NCI-H1105 treated with DMSO at 0.1 percent for 48 hours (cell line): ENCODE data around the gene CADPS2.

ENCODE experiments used
- DNase-seq: peaks from one replicate; lab custom pipeline; 2025; lab: John Stamatoyannopoulos, UW

Gene CADPS2

GRCh38 chr7:122364761-122365280, 521.4 kb downstream of the CADPS2 start:
- DNase-seq: no peak

DNA sequence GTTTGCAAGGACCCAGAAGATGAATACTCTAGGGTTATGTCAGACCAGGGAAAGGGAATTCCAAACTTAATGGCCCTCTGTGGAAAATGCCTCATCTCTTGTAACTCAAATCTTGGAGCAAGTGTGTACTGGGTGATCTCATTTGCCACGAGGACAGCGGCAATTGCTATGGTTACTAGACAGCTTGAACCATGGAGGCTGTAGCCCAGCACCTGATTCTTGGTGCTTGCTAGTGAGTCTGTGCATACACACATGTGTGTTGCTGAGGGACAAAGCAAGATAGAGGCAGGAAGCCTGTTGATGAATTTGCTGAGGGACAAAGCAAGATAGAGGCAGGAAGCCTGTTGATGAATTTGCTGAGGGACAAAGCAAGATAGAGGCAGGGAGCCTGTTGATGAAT, 523.1 kb downstream of the CADPS2 start:
- no peak for DNase-seq

- DNase-seq: no peak
Observed at GRCh38 chr7:122362473-122362872, 523.8 kb downstream of the CADPS2 start.

- DNase-seq: no peak
Observed at GRCh38 chr7:122354656-122355055, 531.6 kb downstream of the CADPS2 start.

DNA sequence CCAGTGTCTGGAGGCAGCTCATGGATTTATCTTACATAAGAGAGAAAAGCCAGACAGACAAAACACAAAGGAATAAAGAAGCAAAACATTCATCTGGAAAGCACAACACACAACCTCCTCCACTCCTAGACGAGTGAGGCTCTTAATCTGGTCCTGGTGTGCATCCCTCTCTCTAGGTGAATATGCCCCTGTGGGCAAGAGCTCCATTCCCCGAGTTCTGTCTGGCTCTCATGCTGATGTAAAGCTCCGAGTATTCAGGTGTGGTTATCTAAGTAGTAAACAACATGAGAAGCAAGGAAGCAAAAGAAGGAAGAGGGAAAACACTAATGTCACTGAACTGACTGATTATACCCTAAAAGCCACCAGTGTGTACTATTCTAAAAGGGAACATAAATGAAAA, 533.8 kb downstream of the CADPS2 start:
- DNase-seq: no peak

GRCh38 chr7:122350701-122351100, 535.6 kb downstream of the CADPS2 start:
- no peak for DNase-seq

- no peak for DNase-seq
Observed at GRCh38 chr7:122344303-122344620, 542.0 kb downstream of the CADPS2 start.

- DNase-seq: no peak
Observed at GRCh38 chr7:122343601-122344302, 542.5 kb downstream of the CADPS2 start.

DNA sequence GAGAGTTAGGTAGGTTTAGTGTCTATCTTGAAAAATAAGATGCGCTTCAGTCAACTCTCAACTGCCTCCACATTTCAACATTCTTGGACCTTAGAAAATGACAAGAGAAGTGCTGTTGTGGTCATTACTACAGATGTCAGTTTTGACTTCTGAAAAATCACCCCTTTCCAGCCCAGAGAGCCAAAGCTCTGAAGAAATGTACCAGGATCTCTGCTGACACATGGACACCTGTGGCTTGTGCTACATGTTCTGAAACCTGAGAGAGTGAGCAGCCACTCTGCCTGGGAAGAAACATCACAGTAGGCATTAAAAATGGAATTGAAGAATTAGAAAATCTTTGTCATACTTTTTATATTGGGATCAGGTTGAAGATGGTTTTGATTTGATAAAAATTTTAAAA, 545.8 kb downstream of the CADPS2 start:
- DNase-seq: no peak

DNA sequence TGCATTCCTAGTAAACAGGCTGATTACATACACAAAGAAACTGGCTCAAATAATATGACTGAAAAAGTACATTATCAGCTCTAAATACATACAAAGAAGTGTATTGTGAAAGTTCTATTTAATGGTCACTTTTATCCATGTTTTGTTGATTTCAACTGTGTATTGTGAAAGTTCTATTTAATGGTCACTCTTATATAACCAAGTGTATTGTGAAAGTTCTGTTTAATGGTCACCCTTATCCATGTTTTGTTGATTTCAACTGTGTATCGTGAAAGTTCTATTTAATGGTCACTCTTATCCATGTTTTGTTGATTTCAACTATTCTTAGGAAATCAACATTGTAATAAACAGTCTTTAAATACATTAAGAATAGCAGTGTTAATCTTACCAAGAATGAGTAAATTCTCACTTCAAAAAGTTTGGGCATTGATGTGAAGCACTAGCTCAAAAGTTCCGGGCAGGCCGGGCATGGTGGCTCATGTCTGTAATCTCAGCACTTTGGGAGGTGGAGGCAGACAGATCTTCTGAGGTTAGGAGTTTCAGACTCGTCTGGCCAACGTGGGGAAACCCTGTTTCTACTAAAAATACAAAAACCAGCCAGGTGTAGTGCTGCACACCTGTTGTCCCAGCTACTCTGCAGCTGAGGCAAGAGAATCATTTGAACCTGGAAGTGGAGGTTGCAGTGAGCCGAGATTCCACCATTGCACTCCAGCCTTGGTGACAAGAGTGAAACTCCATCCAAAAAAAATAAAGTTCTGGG, 546.9 kb downstream of the CADPS2 start:
- DNase-seq: no peak

DNA sequence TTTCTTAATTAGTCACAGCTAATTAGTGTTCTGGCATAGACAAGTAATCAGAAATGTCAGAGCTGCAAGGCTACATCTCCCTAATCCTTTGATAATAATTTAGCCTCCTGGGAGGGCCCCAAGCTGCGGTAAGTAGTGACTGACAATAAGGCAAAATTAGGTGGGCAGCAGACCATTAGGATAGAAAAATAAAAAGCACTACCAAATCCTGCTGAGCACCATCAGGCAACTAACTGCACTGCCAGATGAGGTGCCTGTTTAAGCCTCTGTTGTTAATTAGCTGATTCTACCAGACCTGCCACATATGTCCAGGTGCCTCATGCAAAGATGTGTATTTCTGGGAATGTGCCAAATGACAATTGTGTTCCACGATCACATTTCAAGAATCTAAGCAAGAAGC, 549.2 kb downstream of the CADPS2 start:
- DNase-seq: peak; percentile 74

DNA sequence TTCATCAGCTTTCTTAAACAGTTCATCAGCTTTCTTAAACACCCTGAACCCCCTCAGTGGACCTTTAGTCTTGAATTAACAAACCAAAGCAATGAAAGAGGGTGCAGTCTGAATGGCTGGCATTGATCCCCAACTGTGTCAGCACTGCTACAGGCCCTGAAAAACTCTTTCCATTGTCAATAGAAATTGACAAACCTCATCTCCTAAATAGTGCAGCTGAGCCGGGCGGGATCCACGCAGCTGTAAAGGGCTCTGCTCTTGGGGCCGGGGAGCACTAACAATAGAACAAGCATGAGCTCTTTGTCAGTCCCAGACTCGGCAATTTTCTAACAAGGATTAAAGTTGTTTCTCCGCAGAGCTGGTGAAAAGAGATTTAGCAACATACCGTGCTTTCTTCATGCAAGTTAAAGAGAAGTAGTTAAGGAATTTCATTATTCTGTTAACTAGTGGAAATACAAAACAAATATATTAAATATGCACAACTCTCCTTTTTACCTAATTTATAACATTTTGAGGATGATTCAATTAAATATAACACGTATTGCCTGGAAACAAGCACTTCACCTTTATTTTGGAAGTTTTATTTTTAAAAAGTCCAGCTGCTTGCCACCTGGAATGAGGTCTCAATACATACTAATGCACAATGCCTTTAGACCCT, 557.0 kb downstream of the CADPS2 start:
- DNase-seq: no peak

GRCh38 chr7:122327969-122328368, 558.3 kb downstream of the CADPS2 start:
- DNase-seq: no peak

DNA sequence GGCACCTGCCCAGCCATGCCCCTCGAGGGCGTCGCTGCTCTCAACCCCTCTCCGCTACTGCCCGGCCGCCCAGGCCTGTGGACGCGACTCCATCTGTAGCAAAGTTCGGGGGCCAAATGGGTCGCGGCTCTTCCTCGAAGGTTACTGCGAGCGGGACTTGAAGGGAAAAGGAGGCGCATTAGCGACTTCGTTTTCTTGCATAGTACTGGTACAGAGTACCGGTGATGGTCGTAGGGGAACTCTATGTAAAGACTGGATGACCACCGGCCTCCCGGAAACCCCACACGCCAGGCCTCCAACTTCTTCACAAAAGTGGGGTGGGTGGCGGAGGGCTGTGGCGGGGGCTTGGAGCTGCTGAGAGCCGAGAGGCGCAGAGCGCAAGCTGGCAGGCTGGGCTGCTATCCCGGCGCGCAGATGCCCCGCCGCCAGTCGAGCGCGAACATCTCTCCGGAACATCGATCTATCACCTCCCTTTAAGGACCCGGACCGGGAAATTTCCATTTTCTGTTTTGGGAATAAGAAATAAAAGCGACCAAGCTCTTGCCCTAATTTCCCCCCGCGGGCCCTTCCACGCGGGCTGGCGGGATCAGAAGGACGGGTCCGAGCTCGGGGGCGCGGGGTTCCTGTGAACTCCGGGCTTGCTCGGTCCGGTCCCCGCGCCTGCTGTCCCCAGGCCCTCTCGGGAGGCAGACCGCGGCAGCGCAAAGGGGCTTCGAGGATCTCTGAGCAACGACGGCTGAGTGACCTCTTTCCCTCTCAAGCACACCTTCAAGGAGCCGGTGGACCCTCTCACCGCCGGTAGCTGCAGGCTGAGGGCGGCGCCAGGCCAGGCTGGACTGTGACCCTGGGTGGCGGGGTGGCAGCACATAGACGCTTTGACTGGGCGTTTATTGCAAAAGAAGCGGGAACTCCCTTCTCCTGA, 569.5 kb downstream of the CADPS2 start:
- no peak for DNase-seq

DNA sequence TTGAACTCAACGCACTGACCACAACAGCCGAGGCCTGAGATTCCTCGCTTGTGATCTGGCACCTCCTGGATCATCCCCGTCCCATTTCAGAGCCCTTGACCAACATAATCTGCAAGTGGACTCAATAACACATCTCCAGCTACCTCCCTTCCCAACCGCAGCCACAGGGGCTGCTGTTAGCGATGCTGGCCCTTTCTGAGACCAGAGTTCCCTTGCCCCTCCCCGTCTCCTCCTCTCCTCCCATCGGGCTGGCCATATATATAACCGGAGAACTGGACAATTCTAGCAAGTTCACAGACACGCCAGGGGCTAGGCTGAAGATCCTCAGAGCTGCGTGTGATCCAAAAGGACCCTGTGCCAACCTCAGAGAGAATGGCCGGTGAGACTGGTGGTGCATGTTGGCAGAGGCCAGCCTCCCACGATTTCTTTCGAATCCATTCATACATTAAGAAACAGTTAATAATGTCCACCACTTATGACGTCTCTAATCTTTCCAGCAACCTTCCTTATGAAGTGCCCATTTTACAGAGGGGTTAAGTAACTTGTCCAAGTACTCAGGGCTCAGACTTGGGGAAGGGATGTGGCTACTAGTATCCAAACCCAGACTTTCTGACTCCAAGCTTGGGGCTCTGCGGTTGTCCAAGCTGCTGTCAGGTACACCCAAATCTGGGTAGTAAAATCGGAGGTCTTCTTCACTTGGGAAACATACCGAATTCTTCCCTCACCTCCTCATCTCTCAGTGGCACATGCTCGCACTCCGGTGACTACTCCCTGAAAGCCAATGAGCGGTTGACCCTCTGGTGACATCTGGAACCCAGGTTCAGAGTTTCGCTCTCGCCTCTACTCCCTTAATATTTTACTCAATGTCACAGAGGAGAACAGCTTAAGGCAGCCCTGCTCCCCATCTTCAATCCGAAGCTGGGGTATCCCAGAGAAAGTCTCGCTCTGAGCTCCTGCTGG, 570.5 kb downstream of the CADPS2 start:
- DNase-seq: no peak

DNA sequence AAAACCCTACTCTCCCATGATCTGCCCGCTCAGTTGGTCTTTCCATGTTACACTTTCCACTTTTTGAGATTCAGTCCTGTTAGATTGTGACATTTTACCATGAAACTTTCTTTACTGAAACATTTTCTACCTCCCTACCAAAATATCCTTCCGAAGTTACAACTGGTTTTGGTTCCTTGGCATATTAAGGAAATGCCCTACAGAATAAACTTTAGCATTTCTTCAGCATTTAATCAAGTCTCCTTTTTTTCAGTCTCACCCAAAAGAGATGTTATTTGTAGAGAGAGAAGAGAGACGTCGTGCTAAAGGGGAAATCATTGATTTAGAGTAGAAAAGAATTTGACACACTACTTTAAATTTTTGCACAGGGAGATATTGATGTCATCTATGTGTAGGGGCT, 572.0 kb downstream of the CADPS2 start:
- no peak for DNase-seq

DNA sequence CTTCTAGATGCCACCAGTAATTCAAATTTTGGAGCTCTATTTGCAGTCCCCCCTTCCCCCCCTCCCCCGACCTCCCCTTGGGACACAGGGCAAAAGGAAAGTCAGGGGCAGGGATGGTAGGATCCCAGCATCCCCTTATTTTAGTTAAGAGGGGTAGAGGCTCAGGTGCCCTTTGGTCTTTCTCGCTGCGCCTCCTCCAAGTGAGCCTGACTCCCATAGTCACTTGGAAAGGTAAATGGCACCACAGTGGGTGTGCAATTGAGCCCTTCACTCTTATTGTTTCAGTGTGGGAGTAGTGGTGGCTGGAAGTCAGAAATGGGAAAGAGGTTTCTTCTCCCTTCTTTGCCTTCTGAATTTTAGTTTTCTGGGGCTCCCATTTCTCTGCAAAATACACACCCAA, 573.5 kb downstream of the CADPS2 start:
- DNase-seq: no peak

GRCh38 chr7:122311734-122312450, 574.4 kb downstream of the CADPS2 start:
- no peak for DNase-seq

DNA sequence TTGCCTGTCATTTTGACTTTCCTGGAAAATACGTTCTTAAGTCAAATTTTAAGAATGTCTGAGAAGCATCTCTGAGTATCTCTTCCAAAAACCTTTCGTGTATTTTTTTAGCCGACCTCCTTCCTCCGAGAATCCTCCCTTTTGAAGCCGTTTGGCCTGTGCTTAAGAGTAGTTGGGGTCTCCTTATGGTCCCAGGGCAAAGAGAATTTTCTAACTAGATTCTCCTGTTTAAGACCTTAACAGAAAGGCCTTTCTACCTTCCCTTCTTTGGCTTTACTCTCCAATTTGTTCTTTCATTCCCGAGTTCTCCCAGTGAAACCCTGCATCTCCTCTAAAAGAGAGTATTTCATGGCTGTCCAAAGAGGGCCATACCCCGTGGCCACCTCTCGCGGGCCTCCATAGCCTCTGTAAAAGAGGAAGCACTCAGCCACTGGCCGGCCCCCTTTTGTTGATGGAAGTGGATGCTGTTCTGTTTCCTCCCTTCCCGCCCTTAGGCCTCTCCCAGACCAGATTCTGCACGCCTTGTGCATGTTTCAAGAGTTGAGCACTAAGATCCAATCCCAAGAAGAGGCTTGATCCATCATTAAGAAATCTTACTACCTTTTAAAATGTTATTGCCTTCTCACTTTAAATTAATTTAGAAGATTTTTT, 575.1 kb downstream of the CADPS2 start:
- no peak for DNase-seq
